ENCODE results near the gene NEIL1. TPM values are rescaled to one million over a fixed set of nuclear protein-coding genes. Genes with fewer than 3 reads are reported as not detected.
A peak's percentile ranks its signal among the peaks of the same experiment; 100 is the strongest.
"Not testable (repeated sequence)": the region's sequence is repeated elsewhere in the genome, so short reads cannot be mapped to it uniquely, and the experiment has no call there.

The NEIL1 gene
- 100 to 1,000 TPM in 3 of 4 donors, 10 to 100 TPM in 1; 96.9 to 481 (median 163) TPM for total RNA-seq

GRCh38 chr15:75346796-75347221 is at the start of gene NEIL1:
Gene NEIL1, plus strand, starts transcription at chr15:75347039. Its CDS starts 1,867 bp downstream, at chr15:75348906.
- peak; percentile 64 for DNase-seq
- 16 to 18% methylated on average over 7 to 20 of the region's 20 CpGs for WGBS, 2 donors (ENCODE audit: low coverage in 1 of 2)
- peaks cover 11 to 27% (median 15%) of the 10 kb centered on the region in 4 donors for H3K4me1 ChIP-seq
- TF ChIP-seq POLR2A (IDR thresholded peaks at IDR 0.05) (peak; percentile 42), CTCF (IDR thresholded peaks at IDR 0.05) (no peak), POLR2AphosphoS5 (IDR thresholded peaks at IDR 0.05) (peak in 1 of 3 donors; percentile 28)
- intact Hi-C loops (cut with DNase I; ENCODE audit: low total_unique reads) (no loop called here), in situ Hi-C loops (cut with MboI; ENCODE audit: low pct_ligation_motif_present in 1 of 4, low pct_unique_long_range_greater_than_20kb in 1 of 4, low sequenced_read_pairs in 3 of 4) (loop anchor here in 1 of 4 donors (25.0 kb wide), 1 partner anchor 335 kb away; the partner anchor contains the start of gene PPCDC)
- peak within 1 kb of the TSS; percentile 80 to 88 (median 86) for H3K27ac ChIP-seq
- no peaks in the 10 kb centered on the region for H3K9me3 ChIP-seq
- H3K36me3 ChIP-seq = no peaks in the 10 kb centered on the region
- no peaks in the 10 kb centered on the region for H3K27me3 ChIP-seq
- H3K4me3 ChIP-seq = peak within 1 kb of the TSS; percentile 75 to 89 (median 82)

- H3K4me1 ChIP-seq; H3K9me3 ChIP-seq; H3K27me3 ChIP-seq; H3K27ac ChIP-seq; intact Hi-C loops (cut with DNase I; ENCODE audit: low total_unique reads); H3K4me3 ChIP-seq; in situ Hi-C loops (cut with MboI; ENCODE audit: low pct_ligation_motif_present in 1 of 4, low pct_unique_long_range_greater_than_20kb in 1 of 4, low sequenced_read_pairs in 3 of 4); H3K36me3 ChIP-seq; DNase-seq: not testable (repeated sequence)
- WGBS, 2 donors (ENCODE audit: low coverage in 1 of 2) = 81% methylated on average over 6 of the region's 13 CpGs; no CpG with 5 or more reads in 1 of the 2 donors
Measured at GRCh38 chr15:75298541-75299310, 48.1 kb upstream of the NEIL1 start.

- H3K4me3 ChIP-seq; in situ Hi-C loops (cut with MboI; ENCODE audit: low pct_ligation_motif_present in 1 of 4, low pct_unique_long_range_greater_than_20kb in 1 of 4, low sequenced_read_pairs in 3 of 4); H3K27ac ChIP-seq; H3K36me3 ChIP-seq; H3K27me3 ChIP-seq; H3K9me3 ChIP-seq; intact Hi-C loops (cut with DNase I; ENCODE audit: low total_unique reads); H3K4me1 ChIP-seq: not testable (repeated sequence)
- peak; percentile 74 for DNase-seq
- peak; percentile 38 to 63 (median 60) for TF ChIP-seq CTCF (IDR thresholded peaks at IDR 0.05)
- WGBS, 2 donors (ENCODE audit: low coverage in 1 of 2) = 0% methylated on average over 3 of the region's 6 CpGs; no CpG with 5 or more reads in 1 of the 2 donors
Measured at GRCh38 chr15:75299311-75299688, 47.5 kb upstream of the NEIL1 start.

- DNase-seq; H3K36me3 ChIP-seq; H3K27ac ChIP-seq; H3K4me1 ChIP-seq; intact Hi-C loops (cut with DNase I; ENCODE audit: low total_unique reads); H3K27me3 ChIP-seq; H3K4me3 ChIP-seq; H3K9me3 ChIP-seq: not testable (repeated sequence)
- in situ Hi-C loops (cut with MboI; ENCODE audit: low pct_ligation_motif_present in 1 of 4, low pct_unique_long_range_greater_than_20kb in 1 of 4, low sequenced_read_pairs in 3 of 4) = loop anchor here in 2 of 4 donors (25.0 kb wide), 2 partner anchors 288 to 1238 kb away; partner anchors contain the start of gene PPCDC (in 1 of the 2)
- 0 to 53% methylated on average over 1 to 6 of the region's 6 CpGs for WGBS, 2 donors (ENCODE audit: low coverage in 1 of 2)
Measured at GRCh38 chr15:75300026-75300425, 46.8 kb upstream of the NEIL1 start.

- no peak overlapping the region for H3K27ac ChIP-seq
- DNase-seq = no peak
- no peaks in the 10 kb centered on the region for H3K9me3 ChIP-seq
- intact Hi-C loops (cut with DNase I; ENCODE audit: low total_unique reads) (no loop called here), in situ Hi-C loops (cut with MboI; ENCODE audit: low pct_ligation_motif_present in 1 of 4, low pct_unique_long_range_greater_than_20kb in 1 of 4, low sequenced_read_pairs in 3 of 4) (loop anchor here in 2 of 4 donors (25.0 kb wide), 2 partner anchors 290 to 1240 kb away; partner anchors contain the start of gene PPCDC (in 1 of the 2))
- WGBS, 2 donors (ENCODE audit: low coverage in 1 of 2) = 86 to 100% methylated on average over 2 to 8 of the region's 9 CpGs
- no peaks in the 10 kb centered on the region for H3K36me3 ChIP-seq
- no peaks in the 10 kb centered on the region for H3K4me1 ChIP-seq
- peaks cover 17% of the 10 kb centered on the region for H3K27me3 ChIP-seq
- TF ChIP-seq POLR2AphosphoS5 (IDR thresholded peaks at IDR 0.05) = no peak
- no peak for TF ChIP-seq EP300 (IDR thresholded peaks at IDR 0.05; ENCODE audit: low read depth)
- no peak for TF ChIP-seq POLR2A (IDR thresholded peaks at IDR 0.05)
- no peak for TF ChIP-seq CTCF (IDR thresholded peaks at IDR 0.05)
- H3K4me3 ChIP-seq = no peak overlapping the region
Measured at GRCh38 chr15:75302318-75302717, 44.5 kb upstream of the NEIL1 start.

- H3K4me1 ChIP-seq; H3K4me3 ChIP-seq; intact Hi-C loops (cut with DNase I; ENCODE audit: low total_unique reads); H3K36me3 ChIP-seq; DNase-seq; H3K9me3 ChIP-seq; H3K27ac ChIP-seq: not testable (repeated sequence)
- H3K27me3 ChIP-seq = peaks cover 18% of the 10 kb centered on the region
- in situ Hi-C loops (cut with MboI; ENCODE audit: low pct_ligation_motif_present in 1 of 4, low pct_unique_long_range_greater_than_20kb in 1 of 4, low sequenced_read_pairs in 3 of 4) = loop anchor here in 2 of 4 donors (25.0 kb wide), 2 partner anchors 290 to 1240 kb away; partner anchors contain the start of gene PPCDC (in 1 of the 2)
- WGBS, 2 donors (ENCODE audit: low coverage in 1 of 2) = 100% methylated on average over 4 of the region's 4 CpGs; no CpG with 5 or more reads in 1 of the 2 donors
Measured at GRCh38 chr15:75302753-75303152, 44.1 kb upstream of the NEIL1 start.
